ENCODE data around the gene SDHA.
"Not testable (repeated sequence)": the region's sequence is repeated elsewhere in the genome, so short reads cannot be mapped to it uniquely, and the experiment has no call there.

SDHA gene

DNA sequence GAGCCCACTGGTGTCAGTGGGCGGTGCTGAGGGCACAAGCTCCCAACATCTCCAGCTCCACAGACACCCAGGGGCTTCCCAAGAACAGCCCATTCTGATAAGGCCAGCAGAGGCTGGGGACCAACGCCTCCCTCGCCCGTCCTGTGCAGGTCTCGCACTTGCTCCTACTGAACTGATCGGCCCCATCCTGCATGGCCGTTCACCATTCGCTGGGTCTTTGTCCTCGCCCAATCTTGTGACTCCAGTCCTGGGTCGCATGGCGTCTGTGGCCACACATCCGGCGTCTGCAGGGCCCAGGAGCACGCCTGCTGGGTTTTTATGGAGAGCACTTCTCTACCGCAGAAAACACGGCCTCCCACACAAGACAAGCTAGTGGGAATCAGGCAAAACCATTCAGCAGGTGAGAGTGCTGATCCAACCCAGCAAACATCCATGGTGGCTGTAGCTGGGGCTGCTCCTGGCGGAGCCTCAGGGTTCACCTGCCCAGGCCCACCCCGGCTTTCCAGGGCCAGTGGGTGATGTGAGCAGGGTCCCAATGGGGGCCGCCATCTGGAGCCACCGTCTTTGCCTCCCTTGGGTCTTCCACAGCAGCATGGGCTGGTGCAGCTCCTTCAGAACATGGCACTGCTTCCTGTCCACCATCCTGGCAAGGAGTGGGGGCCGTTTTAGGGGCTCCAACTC is 19.5 kb upstream of the SDHA start:
- DNase-seq, result no peak

DNA sequence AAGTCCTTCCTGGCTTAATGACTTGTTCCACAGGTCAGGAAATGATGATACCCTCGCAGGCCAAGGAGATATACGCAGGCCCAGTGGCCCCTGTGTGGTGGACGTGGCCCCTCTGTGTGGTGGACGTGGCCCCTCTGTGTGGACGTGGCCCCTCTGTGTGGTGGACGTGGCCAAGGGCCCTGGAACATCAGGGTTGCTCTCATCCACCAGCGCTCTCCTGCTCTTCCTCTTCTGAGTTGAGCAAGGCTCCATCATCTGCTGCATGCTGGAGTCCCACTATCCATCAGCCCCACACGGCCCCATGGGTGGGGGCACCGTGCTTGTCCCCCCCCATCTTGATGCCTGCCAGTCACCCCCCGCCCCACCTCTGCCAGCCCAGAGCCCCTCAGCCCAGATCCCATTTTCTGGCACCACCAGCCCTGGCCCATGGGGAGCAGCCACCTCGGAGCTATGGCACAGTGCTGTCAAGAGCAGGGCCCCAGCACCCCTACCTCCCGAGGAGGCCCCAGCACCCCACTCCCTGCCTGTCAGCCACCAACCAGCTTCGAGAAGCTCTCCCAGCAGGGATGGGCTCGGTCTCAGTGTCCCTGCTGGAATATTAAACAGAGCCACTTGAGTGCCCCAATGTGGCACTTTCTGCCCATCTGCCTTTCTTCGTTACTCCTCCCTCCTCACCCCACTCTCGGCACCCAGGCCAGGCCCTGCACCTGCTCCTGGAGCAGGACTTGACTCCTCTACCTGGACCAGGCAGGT is 18.7 kb upstream of the SDHA start:
- DNase-seq, result no peak

DNA sequence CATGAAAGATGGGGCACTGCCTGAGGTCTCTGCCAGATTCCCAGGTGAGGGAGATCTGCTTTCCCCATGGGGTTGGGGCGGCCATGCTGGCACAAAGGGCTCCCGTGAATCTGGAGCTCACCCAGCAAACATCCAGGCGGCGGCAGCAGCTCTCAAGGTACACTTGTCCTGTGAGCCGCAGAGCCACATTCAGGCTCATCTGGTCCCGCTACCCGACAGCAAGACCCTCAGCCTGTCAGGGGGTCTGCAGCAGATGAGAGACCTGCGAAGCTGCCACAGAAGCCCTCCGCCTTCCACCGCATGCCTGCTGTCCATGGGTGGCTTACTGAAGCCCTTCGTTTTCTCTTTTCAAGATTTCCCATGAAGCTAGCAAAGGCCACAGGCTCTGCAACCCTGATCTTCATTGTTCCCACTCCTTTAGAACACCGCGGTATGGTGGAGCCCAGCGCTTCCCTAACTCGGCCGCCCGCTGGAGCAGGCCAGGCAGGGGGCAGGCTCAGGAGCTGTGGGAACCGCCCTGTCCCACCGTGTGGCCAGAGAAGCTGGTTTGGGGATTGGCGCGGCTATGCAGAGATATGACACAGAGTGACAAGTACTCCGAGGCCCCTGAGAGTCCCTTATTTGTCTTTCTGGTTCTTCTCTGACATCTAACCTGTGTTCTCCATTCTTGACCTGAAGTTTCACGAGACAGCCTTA is 18.0 kb upstream of the SDHA start:
- no peak for DNase-seq

GRCh38 chr5:200985-201384 is 17.1 kb upstream of the SDHA start:
- no peak for DNase-seq

- DNase-seq, result no peak
Measured at GRCh38 chr5:201672-202071, 16.4 kb upstream of the SDHA start.

DNA sequence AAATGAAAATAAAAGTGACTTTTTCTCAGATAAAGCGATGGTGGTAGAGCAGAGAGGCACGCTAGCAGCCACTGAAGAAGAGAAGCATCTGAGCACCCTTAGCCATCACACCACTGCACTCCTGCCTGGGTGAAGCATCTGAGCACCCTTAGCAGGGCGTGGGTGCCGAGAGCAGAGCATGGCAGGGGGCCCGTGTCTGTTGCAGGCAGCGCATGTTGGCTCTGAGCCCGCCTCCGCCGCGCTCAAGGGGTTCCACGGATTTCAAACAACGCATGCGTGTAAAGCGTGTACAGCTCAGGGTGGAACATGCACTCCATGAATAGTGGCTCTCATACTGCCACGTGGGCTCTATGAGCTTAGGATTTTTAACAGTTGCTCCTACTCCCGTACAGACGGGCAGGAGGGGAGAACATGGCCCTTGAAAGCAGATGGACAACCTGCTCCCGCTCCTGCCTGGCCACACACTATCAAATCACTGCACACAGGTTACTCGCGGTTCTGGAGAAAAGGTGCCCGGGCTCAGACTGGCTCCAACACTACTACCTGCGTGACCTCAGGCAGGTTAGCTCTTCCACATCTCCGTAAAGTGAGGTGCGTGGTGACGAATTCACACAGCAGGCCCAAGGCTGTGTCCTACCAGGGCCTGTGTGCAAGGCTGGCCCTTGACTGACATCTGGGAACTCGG is 14.7 kb upstream of the SDHA start:
- no peak for DNase-seq

DNA sequence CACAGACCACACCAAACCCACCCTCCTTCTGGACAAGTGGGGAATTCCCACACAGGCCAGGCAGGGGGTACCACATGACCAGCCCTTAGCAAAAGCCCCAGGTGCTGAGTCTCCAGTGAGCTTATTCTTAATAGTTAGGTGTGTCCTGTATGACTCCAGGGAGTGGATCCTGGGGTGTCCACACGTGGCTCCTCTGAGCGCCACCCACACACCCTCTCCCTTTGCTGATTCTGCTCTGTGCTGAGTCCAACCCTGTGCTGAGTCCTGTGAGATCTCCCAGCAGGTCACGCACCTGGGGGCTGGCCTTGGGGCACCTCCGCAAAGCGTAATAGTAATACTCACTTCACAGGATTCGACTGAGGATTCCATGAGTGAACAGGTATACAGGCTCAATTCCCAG is 14.1 kb upstream of the SDHA start:
- DNase-seq, result no peak

DNA sequence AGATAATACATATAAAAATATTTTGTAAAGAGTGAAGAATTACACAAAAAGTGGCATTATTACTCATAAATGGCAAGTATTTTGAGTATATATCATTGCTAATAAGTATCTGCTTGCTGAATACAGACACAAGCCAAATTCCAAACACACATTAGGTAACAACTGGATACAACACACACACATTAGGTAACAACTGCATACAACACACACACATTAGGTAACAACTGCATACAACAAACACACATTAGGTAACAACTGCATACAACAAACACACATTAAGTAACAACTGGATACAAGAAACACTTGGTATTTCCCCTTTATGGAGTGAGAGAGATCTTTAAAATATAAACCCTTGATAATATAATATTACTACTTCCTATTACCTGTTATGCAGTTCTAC is 13.7 kb upstream of the SDHA start:
- DNase-seq, result no peak

DNA sequence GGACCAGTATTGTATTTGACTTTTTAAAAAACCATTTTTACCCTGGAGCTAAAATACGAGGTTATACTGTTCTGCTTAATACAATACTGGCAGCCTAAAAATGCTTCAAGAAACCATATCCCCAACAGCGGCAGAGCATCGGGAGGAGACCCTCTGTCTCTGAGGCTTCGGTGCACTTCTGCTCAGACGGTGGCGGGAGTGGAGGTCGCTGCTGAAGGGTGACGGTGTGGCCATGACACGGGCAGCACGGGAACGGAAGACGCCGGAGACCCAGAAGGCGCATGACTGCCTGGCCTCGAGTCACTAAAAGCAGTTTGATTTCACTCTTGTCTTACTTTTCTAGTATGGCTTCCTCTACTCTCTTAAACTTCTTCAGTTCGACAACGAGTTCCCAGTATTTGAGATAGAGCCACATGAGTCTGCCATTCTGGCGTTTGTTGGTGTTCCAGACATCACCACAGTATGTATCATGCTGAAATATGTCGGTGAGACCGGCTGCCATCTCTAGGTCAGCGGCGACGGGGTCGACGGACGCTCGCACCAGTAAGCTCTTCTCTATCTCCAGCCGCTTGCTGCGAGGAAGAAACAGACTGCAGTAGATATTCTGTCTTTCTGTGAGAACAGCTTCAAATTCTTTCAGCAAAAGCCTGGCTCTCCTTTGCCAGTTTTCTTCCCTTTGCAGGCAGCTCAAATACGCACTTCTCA is 13.0 kb upstream of the SDHA start:
- DNase-seq, result no peak

DNA sequence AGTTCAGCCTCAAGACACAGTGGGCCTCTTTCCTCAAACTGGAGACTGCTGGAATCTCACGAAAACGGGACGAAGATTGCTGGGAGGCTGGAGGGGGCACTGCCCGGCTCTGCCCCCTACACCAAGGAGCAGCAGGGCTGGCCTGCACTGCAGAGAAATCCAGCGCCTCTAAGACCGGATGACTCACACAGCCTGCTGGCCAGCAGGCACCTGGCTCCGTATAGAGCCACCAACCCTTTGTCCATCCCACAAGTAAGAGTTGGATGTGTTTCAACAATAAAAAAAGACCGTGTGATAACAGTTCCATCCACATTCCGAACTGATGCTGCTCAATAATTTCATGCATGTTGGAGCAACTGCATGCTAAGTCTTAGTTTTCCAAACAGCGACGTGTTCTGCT is 11.7 kb upstream of the SDHA start:
- DNase-seq, result no peak

GRCh38 chr5:206927-207536 is 11.1 kb upstream of the SDHA start:
- no peak for DNase-seq

GRCh38 chr5:207599-207998 is 10.5 kb upstream of the SDHA start:
- no peak for DNase-seq

DNA sequence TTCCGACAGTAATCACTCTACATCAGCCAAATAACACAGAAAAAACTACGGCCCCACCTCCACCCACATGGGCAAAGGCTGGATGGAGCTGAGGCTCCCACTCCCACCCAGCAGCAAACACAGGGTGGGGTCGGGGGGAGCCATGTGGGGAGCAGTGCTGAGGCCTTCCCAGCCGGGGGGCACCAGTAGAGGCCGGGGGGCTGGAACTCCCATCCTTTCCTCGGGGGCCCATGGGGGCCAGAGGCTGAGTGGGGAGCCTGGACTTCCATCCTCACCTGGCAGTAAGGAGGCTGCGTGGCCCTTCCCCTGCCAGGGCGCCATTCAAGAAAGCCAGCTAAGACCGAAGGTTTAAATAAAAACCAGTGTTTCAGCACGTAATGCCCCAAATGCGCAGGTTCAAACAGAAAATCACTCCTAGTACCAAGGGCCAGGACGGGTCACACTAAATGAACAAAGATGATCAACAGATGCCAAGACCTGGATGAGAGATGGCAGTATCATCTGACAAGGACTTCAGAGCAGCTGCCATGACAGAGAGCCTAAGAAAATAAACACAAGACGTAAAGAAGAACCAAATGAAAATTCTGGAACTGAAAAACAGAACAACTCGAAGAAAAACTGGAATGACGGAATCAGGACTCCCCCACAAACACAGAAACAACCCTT is 9.5 kb upstream of the SDHA start:
- DNase-seq, result no peak

DNA sequence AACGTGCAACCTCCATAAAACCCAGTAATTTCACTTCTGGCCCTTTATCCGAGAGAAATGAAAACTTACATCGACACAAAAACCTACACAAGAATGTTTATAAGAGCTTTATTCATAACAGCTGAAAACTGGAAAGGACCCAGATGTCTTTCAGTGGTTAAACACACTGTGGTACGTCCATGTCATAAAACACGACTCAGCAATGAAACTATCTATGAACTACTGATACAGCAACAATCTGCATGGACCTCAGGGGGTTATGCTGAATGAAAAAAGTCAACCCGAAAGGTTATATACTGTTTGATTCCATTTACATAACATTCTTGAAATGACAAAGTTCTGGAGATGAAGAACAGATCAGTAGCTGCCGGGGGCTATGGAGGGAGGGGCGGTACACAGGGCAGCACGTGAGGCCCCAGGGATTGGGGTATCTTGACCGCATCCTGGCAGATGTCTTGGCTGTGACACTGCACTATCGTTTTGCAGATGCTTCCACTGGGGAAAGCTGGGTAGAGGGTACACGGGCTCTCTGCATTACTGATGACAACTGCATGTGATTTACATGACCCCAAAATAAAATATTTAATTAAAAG is 4.2 kb upstream of the SDHA start:
- DNase-seq, result no peak

- DNase-seq, result not testable (repeated sequence)
Measured at GRCh38 chr5:215256-215655, 2.9 kb upstream of the SDHA start.

GRCh38 chr5:216076-216475 is 2.0 kb upstream of the SDHA start:
- not testable (repeated sequence) for DNase-seq

- peak; percentile 12 for DNase-seq
Measured at GRCh38 chr5:218457-219291, 554 bp downstream of the SDHA start.

GRCh38 chr5:219460-219863 is 1.3 kb downstream of the SDHA start:
- peak; percentile 46 for DNase-seq

- peak; percentile 52 for DNase-seq
Measured at GRCh38 chr5:219991-220390, 1.9 kb downstream of the SDHA start.

DNA sequence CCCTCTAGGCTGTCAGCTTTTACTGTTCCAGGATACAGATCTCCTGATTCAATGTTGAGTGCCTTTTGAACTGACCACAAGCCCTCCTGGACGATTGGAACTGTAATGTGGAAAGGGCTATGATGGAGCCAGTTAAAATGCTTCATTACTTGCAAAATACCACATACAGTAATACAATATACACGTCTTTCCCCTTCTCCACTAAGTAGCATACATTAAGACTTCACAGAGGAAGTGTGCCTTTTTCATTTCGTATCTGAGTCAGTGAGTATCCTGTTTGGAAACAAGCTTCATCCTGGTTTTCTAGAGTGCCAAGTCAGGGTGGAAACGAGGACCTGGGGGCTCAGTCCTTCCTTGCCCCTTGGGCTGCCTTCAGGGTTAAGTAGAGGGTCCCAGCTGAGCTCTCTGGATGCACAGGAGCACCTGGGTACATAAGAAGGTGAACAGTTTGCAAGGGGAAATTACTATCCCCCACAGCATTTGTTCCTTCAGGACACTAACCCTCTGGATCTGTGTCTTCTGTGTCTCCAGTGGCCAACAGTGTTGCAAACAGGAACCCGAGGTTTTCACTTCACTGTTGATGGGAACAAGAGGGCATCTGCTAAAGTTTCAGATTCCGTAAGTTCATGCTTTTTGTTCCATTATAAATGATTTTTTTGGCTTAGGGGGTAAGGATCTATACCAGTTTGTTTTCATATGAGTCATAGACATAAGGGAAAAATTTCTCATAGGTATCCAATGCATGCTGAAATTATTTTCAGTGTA is 5.0 kb downstream of the SDHA start:
- DNase-seq, result not testable (repeated sequence)

All from CD4-positive, alpha-beta T cell treated with Interleukin-10 for 1 hour (primary cell).